GM12878 (cell line): Measurements from ENCODE around the gene EDC4. TPM values are rescaled to one million over a fixed set of nuclear protein-coding genes. Genes with fewer than 3 reads are reported as not detected.

Experiments
- ATAC-seq: fragments of 200-7000 bp; cut with Tn5 transposase; 3 replicates; pipeline ENCODE4 v1.9.1; 2020; ENCODE audit warnings: mild to moderate bottlenecking, moderate library complexity
- BruUV-seq: library from RNA; stranded (reverse); fragments of 400-500 nt; replicated peaks from 2 replicates; lab custom pipeline; 2021; lab: Mats Ljungman, UMichigan
- CTCF ChIA-PET: fragments of 300-600 bp; sonication (Branson Sonifier 250); formaldehyde crosslinking; extraction: SDS; loops from one replicate; lab custom pipeline; 2021; ENCODE audit warnings: inconsistent platforms; lab: Yijun Ruan, JAX
- POLR2A ChIA-PET: fragments of 350-600 bp; formaldehyde crosslinking; extraction: SDS; loops from one replicate; lab custom pipeline; 2021; ENCODE audit warnings: inconsistent platforms; lab: Charles Lee
- RAD21 ChIA-PET: fragments of 300-600 bp; sonication (Branson Sonifier 250); formaldehyde crosslinking; loops from one replicate; lab custom pipeline; 2023; ENCODE audit warnings: antibody characterized with exemption; ENCODE audit not compliant: unreplicated experiment; lab: Charles Lee
- SMC1A ChIA-PET: fragments of 300-600 bp; sonication (Branson Sonifier 250); formaldehyde crosslinking; loops from one replicate; lab custom pipeline; 2023; ENCODE audit not compliant: unreplicated experiment, uncharacterized antibody; lab: Charles Lee
- DNase-seq: peaks from one replicate; pipeline ENCODE4 v3.0.0-alpha.2; 2011; ENCODE audit warnings: low read depth, low spot score
- FAIRE-seq: peaks from 3 replicates; lab custom pipeline; 2011; peaks lifted over from hg19 to GRCh38; lab: Jason Lieb, UNC
- H2AFZ ChIP-seq: 2 replicates; pipeline ENCODE4 v1.6.0; 2011; ENCODE audit warnings: low read depth, low read length, control low read depth; ENCODE audit not compliant: control insufficient read depth
- H3K27ac ChIP-seq: 2 replicates; pipeline ENCODE4 v1.5.1; 2011; ENCODE audit warnings: control low read depth; ENCODE audit not compliant: control insufficient read depth, insufficient read depth
- H3K27me3 ChIP-seq, 2 experiments: replicated peaks in 1 of 2; 2 replicates each; pipeline versions ENCODE4 v1.6.0 to v1.6.1; 2011; ENCODE audit warnings: low read length in 1 of 2; ENCODE audit not compliant: control insufficient read depth in 2 of 2, insufficient read depth in 2 of 2
- H3K36me3 ChIP-seq, 2 experiments: 2 replicates each; pipeline ENCODE4 v1.5.1; 2011; ENCODE audit warnings: low read length in 1 of 2; ENCODE audit not compliant: control insufficient read depth in 2 of 2, insufficient read depth in 2 of 2
- H3K4me1 ChIP-seq: 2 replicates; pipeline ENCODE4 v1.6.1; 2011; ENCODE audit warnings: mild to moderate bottlenecking, low read length, moderate library complexity, mixed read lengths; ENCODE audit not compliant: control insufficient read depth, insufficient read depth
- H3K4me2 ChIP-seq: 2 replicates; pipeline ENCODE4 v1.6.0; 2011; ENCODE audit warnings: control low read depth; ENCODE audit not compliant: control insufficient read depth, insufficient read depth
- H3K4me3 ChIP-seq: fragments of 200-600 bp; sonication (generic); 2 replicates; pipeline ENCODE4 v1.5.1; 2016
- H3K79me2 ChIP-seq: 2 replicates; pipeline ENCODE4 v1.6.0; 2011; ENCODE audit warnings: low read length; ENCODE audit not compliant: control insufficient read depth, insufficient read depth
- H3K9ac ChIP-seq: 2 replicates; pipeline ENCODE4 v1.8.0; 2011; ENCODE audit warnings: low read length, control low read depth, mixed read lengths; ENCODE audit not compliant: control insufficient read depth, insufficient read depth
- H3K9me3 ChIP-seq: replicated peaks from 3 replicates; pipeline ENCODE4 v1.5.1; 2011; ENCODE audit warnings: mild to moderate bottlenecking, low read length; ENCODE audit not compliant: control insufficient read depth, insufficient read depth
- H4K20me1 ChIP-seq: 2 replicates; pipeline ENCODE4 v1.6.0; 2011; ENCODE audit not compliant: control insufficient read depth, insufficient read depth
- BCL11A ChIP-seq: IDR thresholded peaks from 2 replicates; pipeline ENCODE4 v1.6.1; 2011; ENCODE audit warnings: low read depth, low read length
- CHD1 ChIP-seq: IDR thresholded peaks from 2 replicates; pipeline ENCODE4 v1.6.1; 2012; ENCODE audit warnings: low read depth, low read length, improper control_type of control experiment
- KLF5 ChIP-seq: fragments of 450-650 bp; IDR thresholded peaks from 2 replicates; pipeline ENCODE4 v1.6.1; 2014; ENCODE audit warnings: mild to moderate bottlenecking; ENCODE audit not compliant: partially characterized antibody
- NRF1 ChIP-seq: conservative IDR thresholded peaks from 2 replicates; pipeline ENCODE4 v1.6.1; 2011; ENCODE audit warnings: mild to moderate bottlenecking, low read depth, low read length, improper control_type of control experiment
- RB1 ChIP-seq: fragments of 450-650 bp; formaldehyde crosslinking; IDR thresholded peaks from 2 replicates; pipeline ENCODE4 v1.6.1; 2017; ENCODE audit warnings: mild to moderate bottlenecking, borderline replicate concordance
- SMC3 ChIP-seq: IDR thresholded peaks from 2 replicates; pipeline ENCODE4 v1.6.1; 2011; ENCODE audit warnings: low read length, improper control_type of control experiment, borderline replicate concordance
- YBX1 ChIP-seq: fragments of 450-650 bp; IDR thresholded peaks from 2 replicates; pipeline ENCODE4 v1.6.1; 2016; ENCODE audit warnings: antibody characterized with exemption
- WGBS: methylation state at CpG from one replicate; pipeline ENCODE4 v1.1.6; 2016; ENCODE audit warnings: low lambda C conversion rate; ENCODE audit not compliant: insufficient replicate concordance, insufficient coverage; ENCODE audit errors: missing lambda C conversion rate; 5-methylcytosine and 5-hydroxymethylcytosine counted together
- in situ Hi-C: fragments of 300-500 bp; cut with MboI; formaldehyde crosslinking; loops from 9 replicates; pipeline ENCODE4 v1.14.3; 2018; ENCODE audit warnings: mixed read lengths
- intact Hi-C: fragments of 100-400 bp; cut with micrococcal nuclease; formaldehyde crosslinking; loops from one replicate; pipeline ENCODE4 v1.14.2; 2022; ENCODE audit not compliant: unreplicated experiment
- polyA plus RNA-seq, 11 experiments: library from polyadenylated mRNA; depleted of rRNA in 4 of 11; unstranded in 6 of 11; stranded (reverse) in 5 of 11; fragments of >200 nt; fragmentation: Nextera tagmentation in 4 of 11; fragmentation: Illumina TruSeq in 1 of 11; extraction: Ambion mirVana in 4 of 11; extraction: Trizol in 1 of 11; gene quantifications; 1 replicate in 1 of 11; 2 replicates in 10 of 11; pipeline versions ENCODE4 v1.2.1 to v1.2.3, GENCODE V29; 2011 to 2016; ENCODE audit warnings: inconsistent platforms in 2 of 11, missing spikeins in 2 of 11, low read depth in 1 of 11
- total RNA-seq, 4 experiments: library from RNA; depleted of rRNA in 3 of 4; stranded (reverse); fragments of >200 nt in 3 of 4; fragmentation: Illumina TruSeq in 1 of 4; extraction: Trizol in 1 of 4; gene quantifications; 2 replicates each; pipeline versions ENCODE4 v1.2.1 to v1.2.3, GENCODE V29; 2013 to 2021
- TF ChIP-seq, protein P1 (sequence below): fragments of 450-650 bp; IDR thresholded peaks from 2 replicates; pipeline ENCODE4 v1.6.1; 2014; ENCODE audit warnings: mild to moderate bottlenecking
- TF ChIP-seq, protein P2 (sequence below): IDR thresholded peaks from 2 replicates; pipeline ENCODE4 v1.6.1; 2012; ENCODE audit warnings: improper control_type of control experiment, low read depth, low read length; ENCODE audit not compliant: insufficient replicate concordance

The EDC4 gene
- total and polyA plus RNA-seq, 10 of the 15 experiments (the other 5 are each of a cell fraction or from before 2014, with no cell fraction given) = 1.2 to 86.0 (median 53.4) TPM

DNA sequence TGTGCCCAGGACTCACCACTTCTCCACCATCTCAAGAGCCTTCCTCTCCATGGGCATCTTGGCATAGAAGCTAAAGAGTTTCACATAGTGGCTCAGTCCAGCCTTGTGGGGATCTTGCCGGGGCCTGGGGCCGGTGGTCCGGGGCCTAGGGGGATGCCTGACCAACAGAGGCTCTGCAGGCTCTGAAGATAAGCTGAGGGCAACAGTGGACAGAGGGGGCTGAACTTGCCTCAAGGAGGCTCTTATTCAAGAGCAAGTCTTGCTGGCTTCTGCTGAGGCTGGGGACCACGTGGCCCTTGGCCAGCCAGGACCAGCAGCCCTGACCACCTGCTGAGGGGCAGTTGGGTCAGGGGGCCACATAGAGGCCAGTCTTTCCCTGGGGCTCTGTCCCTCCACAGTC, 44.2 kb upstream of the EDC4 start:
- in situ Hi-C loops = no loop called here
- BruUV-seq = no TSS peak

DNA sequence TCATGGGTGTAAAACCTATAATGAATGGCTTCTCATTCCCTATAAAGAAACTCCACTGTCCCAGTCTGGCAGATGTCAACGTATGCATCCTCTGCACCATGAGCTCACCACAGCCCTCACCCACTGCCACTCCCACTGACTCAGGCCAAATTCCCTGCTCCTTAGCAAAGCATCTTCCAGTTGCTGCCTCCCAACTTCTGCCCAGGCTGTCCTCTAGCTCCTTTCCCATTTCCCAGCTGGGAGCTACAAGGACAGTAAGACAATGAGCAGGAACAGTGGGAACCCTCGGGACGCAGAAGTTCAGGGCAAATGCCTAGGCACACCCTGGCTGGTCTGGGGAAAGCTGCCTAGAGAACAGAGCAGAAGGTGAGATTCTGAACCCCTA, 39.8 kb upstream of the EDC4 start:
- Histone ChIP-seq H3K4me3 (peak overlapping the region; percentile 91), H3K4me2 (peak overlapping the region; percentile 90), H3K4me1 (peaks cover 7% of the 10 kb centered on the region), H3K9ac (peak overlapping the region; percentile 87), H3K9me3 (no peaks in the 10 kb centered on the region), H4K20me1 (no peaks in the 10 kb centered on the region), H3K27me3 (no peaks in the 10 kb centered on the region), H2AFZ (peak overlapping the region; percentile 99), H3K36me3 (peaks cover 2 to 5% of the 10 kb centered on the region in 2 experiments; a peak in 3 of 4 replicates), H3K79me2 (peaks cover 13% of the 10 kb centered on the region), H3K27ac (peak overlapping the region; percentile 54)
- in situ Hi-C loops = no loop called here
- CTCF ChIA-PET = interaction anchor here (0.6 to 2.2 kb wide), 8 partner anchors 8 to 162 kb away, joined by 3 to 31 read pairs (median 6); no protein-coding TSS in a partner anchor
- DNase-seq (no peak), FAIRE-seq (no peak), ATAC-seq (peak; percentile 27)
- RAD21 ChIA-PET = interaction anchor here (0.8 to 1.4 kb wide), 4 partner anchors 12 to 160 kb away, joined by 3 to 9 read pairs (median 6); partner anchors contain the start of gene GFOD2
- no TSS peak for BruUV-seq
- intact Hi-C loops = no loop called here
- 29% methylated on average over 3 of the region's 3 CpGs for WGBS
- SMC1A ChIA-PET = interaction anchor here (0.9 to 1.9 kb wide), 4 partner anchors 11 to 50 kb away, joined by 3 to 10 read pairs (median 3); no protein-coding TSS in a partner anchor
- POLR2A ChIA-PET = interaction anchor here (0.6 to 2.0 kb wide), 5 partner anchors 12 to 114 kb away, joined by 3 to 29 read pairs (median 7); partner anchors contain the start of genes NUTF2 and PSMB10
- TF ChIP-seq KLF5 (no peak), SMC3 (no peak), BCL11A (no peak), RB1 (no peak)
- TF ChIP-seq, protein P1, sequence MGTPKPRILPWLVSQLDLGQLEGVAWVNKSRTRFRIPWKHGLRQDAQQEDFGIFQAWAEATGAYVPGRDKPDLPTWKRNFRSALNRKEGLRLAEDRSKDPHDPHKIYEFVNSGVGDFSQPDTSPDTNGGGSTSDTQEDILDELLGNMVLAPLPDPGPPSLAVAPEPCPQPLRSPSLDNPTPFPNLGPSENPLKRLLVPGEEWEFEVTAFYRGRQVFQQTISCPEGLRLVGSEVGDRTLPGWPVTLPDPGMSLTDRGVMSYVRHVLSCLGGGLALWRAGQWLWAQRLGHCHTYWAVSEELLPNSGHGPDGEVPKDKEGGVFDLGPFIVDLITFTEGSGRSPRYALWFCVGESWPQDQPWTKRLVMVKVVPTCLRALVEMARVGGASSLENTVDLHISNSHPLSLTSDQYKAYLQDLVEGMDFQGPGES = no peak
- TF ChIP-seq, protein P2, sequence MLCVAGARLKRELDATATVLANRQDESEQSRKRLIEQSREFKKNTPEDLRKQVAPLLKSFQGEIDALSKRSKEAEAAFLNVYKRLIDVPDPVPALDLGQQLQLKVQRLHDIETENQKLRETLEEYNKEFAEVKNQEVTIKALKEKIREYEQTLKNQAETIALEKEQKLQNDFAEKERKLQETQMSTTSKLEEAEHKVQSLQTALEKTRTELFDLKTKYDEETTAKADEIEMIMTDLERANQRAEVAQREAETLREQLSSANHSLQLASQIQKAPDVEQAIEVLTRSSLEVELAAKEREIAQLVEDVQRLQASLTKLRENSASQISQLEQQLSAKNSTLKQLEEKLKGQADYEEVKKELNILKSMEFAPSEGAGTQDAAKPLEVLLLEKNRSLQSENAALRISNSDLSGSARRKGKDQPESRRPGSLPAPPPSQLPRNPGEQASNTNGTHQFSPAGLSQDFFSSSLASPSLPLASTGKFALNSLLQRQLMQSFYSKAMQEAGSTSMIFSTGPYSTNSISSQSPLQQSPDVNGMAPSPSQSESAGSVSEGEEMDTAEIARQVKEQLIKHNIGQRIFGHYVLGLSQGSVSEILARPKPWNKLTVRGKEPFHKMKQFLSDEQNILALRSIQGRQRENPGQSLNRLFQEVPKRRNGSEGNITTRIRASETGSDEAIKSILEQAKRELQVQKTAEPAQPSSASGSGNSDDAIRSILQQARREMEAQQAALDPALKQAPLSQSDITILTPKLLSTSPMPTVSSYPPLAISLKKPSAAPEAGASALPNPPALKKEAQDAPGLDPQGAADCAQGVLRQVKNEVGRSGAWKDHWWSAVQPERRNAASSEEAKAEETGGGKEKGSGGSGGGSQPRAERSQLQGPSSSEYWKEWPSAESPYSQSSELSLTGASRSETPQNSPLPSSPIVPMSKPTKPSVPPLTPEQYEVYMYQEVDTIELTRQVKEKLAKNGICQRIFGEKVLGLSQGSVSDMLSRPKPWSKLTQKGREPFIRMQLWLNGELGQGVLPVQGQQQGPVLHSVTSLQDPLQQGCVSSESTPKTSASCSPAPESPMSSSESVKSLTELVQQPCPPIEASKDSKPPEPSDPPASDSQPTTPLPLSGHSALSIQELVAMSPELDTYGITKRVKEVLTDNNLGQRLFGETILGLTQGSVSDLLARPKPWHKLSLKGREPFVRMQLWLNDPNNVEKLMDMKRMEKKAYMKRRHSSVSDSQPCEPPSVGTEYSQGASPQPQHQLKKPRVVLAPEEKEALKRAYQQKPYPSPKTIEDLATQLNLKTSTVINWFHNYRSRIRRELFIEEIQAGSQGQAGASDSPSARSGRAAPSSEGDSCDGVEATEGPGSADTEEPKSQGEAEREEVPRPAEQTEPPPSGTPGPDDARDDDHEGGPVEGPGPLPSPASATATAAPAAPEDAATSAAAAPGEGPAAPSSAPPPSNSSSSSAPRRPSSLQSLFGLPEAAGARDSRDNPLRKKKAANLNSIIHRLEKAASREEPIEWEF = no peak

More for the DNA sequence above, 44.2 kb upstream of the EDC4 start:
- Histone ChIP-seq H3K27me3 (no peaks in the 10 kb centered on the region), H3K4me3 (no peak overlapping the region), H3K4me2 (no peak overlapping the region), H3K9ac (no peak overlapping the region)
- CTCF ChIA-PET = interaction anchor here (1.8 kb wide), 1 partner anchor 12 kb away, joined by 6 read pairs; no protein-coding TSS in a partner anchor
- intact Hi-C loops = no loop called here
- no peak for DNase-seq
- WGBS = 92% methylated on average over 4 of the region's 4 CpGs
- TF ChIP-seq YBX1 (no peak), CHD1 (no peak), NRF1 (no peak)
- TF ChIP-seq, all 136 proteins: peak for 0
- Histone ChIP-seq H3K27ac (no peak overlapping the region), H3K4me1 (peaks cover 4% of the 10 kb centered on the region), H3K36me3 (peaks cover 4 to 8% of the 10 kb centered on the region in 2 experiments; a peak in 3 of 4 replicates), H4K20me1 (no peaks in the 10 kb centered on the region), H3K9me3 (no peaks in the 10 kb centered on the region), H3K79me2 (peaks cover 13% of the 10 kb centered on the region), H2AFZ (no peak overlapping the region)
- FAIRE-seq (no peak), ATAC-seq (no peak)
- ChIA-PET POLR2A (no interaction called here), RAD21 (no interaction called here), SMC1A (no interaction called here)
